HFF-Myc (cell line): ENCODE measurements around the gene CLIP4.
"Not testable (repeated sequence)": the region's sequence is repeated elsewhere in the genome, so short reads cannot be mapped to it uniquely, and the experiment has no call there.

Experiments used
- DNase-seq: peaks from one replicate; pipeline ENCODE4 v3.0.0-alpha.2; 2011; ENCODE audit warnings: low read depth; ENCODE audit errors: extremely low read depth
- H3K4me3 ChIP-seq: replicated peaks from 2 replicates; pipeline ENCODE4 v1.5.1; 2011; ENCODE audit warnings: low read depth, mild to moderate bottlenecking, control low read depth, low read length
- TF ChIP-seq, protein P1 (sequence below): IDR thresholded peaks from 2 replicates; pipeline ENCODE4 v1.5.1; 2012; ENCODE audit warnings: mild to moderate bottlenecking, low read depth, low read length, control low read depth; ENCODE audit errors: missing control alignments

CLIP4 gene

DNA sequence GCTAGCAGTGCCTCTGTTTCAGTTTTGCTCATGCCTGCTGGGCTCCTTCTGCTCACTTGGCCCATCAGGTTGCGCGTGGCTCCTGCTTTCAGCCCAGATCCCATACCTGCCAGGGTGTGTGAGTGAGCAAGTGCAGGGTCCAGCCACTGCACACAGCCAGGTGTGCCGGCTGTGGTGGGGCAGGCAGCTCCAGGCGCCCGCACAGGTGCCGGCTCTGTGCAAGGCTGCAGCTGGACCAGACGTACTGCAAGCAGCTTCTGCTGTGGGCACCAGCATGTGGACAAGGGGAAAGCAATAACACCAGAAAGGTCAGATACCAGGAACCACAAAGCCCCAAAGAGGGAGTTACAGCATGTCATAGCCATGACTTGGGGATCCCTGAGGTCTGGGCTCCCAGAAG is 35.3 kb upstream of the CLIP4 start:
- DNase-seq = no peak
- no peak overlapping the region for H3K4me3 ChIP-seq
- TF ChIP-seq, protein P1, sequence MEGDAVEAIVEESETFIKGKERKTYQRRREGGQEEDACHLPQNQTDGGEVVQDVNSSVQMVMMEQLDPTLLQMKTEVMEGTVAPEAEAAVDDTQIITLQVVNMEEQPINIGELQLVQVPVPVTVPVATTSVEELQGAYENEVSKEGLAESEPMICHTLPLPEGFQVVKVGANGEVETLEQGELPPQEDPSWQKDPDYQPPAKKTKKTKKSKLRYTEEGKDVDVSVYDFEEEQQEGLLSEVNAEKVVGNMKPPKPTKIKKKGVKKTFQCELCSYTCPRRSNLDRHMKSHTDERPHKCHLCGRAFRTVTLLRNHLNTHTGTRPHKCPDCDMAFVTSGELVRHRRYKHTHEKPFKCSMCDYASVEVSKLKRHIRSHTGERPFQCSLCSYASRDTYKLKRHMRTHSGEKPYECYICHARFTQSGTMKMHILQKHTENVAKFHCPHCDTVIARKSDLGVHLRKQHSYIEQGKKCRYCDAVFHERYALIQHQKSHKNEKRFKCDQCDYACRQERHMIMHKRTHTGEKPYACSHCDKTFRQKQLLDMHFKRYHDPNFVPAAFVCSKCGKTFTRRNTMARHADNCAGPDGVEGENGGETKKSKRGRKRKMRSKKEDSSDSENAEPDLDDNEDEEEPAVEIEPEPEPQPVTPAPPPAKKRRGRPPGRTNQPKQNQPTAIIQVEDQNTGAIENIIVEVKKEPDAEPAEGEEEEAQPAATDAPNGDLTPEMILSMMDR = no peak

GRCh38 chr2:29080886-29081743 is 34.1 kb upstream of the CLIP4 start:
- DNase-seq = no peak
- H3K4me3 ChIP-seq = no peak overlapping the region
- TF ChIP-seq, protein P1 = no peak

- no peak for DNase-seq
- no peak overlapping the region for H3K4me3 ChIP-seq
- TF ChIP-seq, protein P1 = no peak
Observed at GRCh38 chr2:29082804-29083495, 32.3 kb upstream of the CLIP4 start.

- no peak for DNase-seq
- no peak overlapping the region for H3K4me3 ChIP-seq
- TF ChIP-seq, protein P1 = no peak
Observed at GRCh38 chr2:29084554-29084953, 30.7 kb upstream of the CLIP4 start.

DNA sequence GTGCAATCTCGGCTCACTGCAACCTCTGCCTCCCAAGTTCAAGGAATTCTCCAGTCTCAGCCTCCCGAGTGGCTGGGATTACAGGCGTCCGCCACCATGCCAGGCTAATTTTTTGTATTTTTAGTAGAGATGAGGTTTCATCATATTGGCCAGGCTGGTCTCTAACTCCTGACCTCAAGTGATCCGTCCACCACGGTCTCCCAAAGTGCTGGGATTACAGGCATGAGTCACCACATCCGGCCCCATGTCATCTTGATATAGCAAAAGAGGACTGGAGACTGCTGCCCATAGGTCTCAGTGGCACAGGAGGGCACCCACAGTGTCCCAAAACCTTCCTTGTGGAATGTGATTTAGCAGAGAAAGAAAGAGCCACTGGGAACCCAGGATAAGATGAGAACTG is 24.9 kb upstream of the CLIP4 start:
- DNase-seq = not testable (repeated sequence)

GRCh38 chr2:29096969-29097368 is 18.2 kb upstream of the CLIP4 start:
- H3K4me3 ChIP-seq = no peak overlapping the region
- no peak for DNase-seq
- TF ChIP-seq, protein P1 = no peak

More for the DNA sequence above, 24.9 kb upstream of the CLIP4 start:
- H3K4me3 ChIP-seq = not testable (repeated sequence)

DNA sequence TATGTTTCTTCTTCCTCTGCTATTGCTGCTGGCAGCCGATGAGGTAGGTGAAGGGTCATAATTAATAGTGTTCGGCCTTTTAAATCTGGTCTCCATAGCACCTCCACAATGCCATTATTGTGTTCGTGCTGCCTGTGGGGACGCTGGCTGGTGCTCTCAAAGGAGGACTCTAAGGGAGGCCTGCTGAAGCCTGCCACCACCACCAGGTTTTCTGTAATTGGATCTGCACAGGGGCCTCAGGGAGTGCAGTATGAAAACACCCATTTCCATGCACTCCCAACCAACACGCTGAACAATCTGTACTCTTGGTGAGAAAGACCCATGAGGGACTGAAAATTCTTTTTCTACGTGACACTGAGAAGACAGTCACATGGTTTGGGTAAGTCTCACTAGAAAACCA is 17.6 kb upstream of the CLIP4 start:
- TF ChIP-seq, protein P1 = no peak
- no peak overlapping the region for H3K4me3 ChIP-seq
- no peak for DNase-seq
